OCI-LY7 (cell line): Measurements from ENCODE around the gene SLC12A8.

ENCODE experiments used
- CTCF ChIP-seq: fragments of 200-600 bp; sonication (generic); conservative IDR thresholded peaks from 2 replicates; pipeline ENCODE4 v1.5.1; 2014; ENCODE audit warnings: mild to moderate bottlenecking, antibody characterized with exemption, low read length, moderate library complexity, mixed read lengths
- EZH2phosphoT487 ChIP-seq: fragments of 200-600 bp; sonication (generic); IDR thresholded peaks from 2 replicates; pipeline ENCODE4 v1.6.1; 2018; ENCODE audit warnings: low read depth, borderline replicate concordance, mild to moderate bottlenecking, mixed run types, antibody characterized with exemption, low read length, moderate library complexity, mixed read lengths

- TF ChIP-seq EZH2phosphoT487, result no peak
- TF ChIP-seq CTCF, result no peak
Measured at GRCh38 chr3:125232401-125232800, 19.9 kb upstream of the SLC12A8 start.
